Left lung (tissue), 14 donors: ENCODE measurements around the gene LGSN. TPM values are rescaled to one million over a fixed set of nuclear protein-coding genes. Genes with fewer than 3 reads are reported as not detected.
"Not testable (repeated sequence)": the region's sequence is repeated elsewhere in the genome, so short reads cannot be mapped to it uniquely, and the experiment has no call there.

Experiments
- ATAC-seq: fragments of 200-7000 bp; cut with Tn5 transposase; one replicate; pipeline ENCODE4 v1.9.1; 2020; ENCODE audit warnings: moderate library complexity
- DNase-seq, 4 donors: peaks; one replicate each; pipeline ENCODE4 v3.0.0-alpha.2; 2013 to 2020
- H3K27ac ChIP-seq, 2 donors: fragments of 200-600 bp; sonication (generic) in 1 of 2; one replicate each; pipeline versions ENCODE4 v1.5.0 to v1.8.0; 2020 to 2021
- H3K27me3 ChIP-seq, 2 donors: fragments of 200-600 bp; sonication (generic) in 1 of 2; one replicate each; pipeline versions ENCODE4 v1.5.0 to v1.8.0; 2020 to 2021
- H3K36me3 ChIP-seq, 2 donors: fragments of 200-600 bp; sonication (generic) in 1 of 2; one replicate each; pipeline versions ENCODE4 v1.5.0 to v1.8.0; 2020 to 2021
- H3K4me1 ChIP-seq, 2 donors: fragments of 200-600 bp; one replicate each; pipeline ENCODE4 v1.8.0; 2021
- H3K4me3 ChIP-seq, 2 donors: fragments of 200-600 bp; sonication (generic) in 1 of 2; one replicate each; pipeline versions ENCODE4 v1.5.0 to v1.8.0; 2020 to 2021; ENCODE audit warnings: mild to moderate bottlenecking in 1 of 2
- H3K9me3 ChIP-seq, 2 donors: fragments of 200-600 bp; sonication (generic) in 1 of 2; one replicate each; pipeline versions ENCODE4 v1.5.0 to v1.8.0; 2020 to 2021
- CTCF ChIP-seq, 2 donors: fragments of 200-600 bp; sonication (generic) in 1 of 2; IDR thresholded peaks; one replicate each; pipeline versions ENCODE4 v1.5.0 to v1.8.0; 2021; ENCODE audit warnings: antibody characterized with exemption in 2 of 2
- intact Hi-C, 2 donors: fragments of 100-400 bp; cut with DNase I; formaldehyde crosslinking; loops; one replicate each; pipeline versions ENCODE4 v1.11.2 to v1.14.2; 2022
- long read RNA-seq, 12 donors: library from polyadenylated mRNA in 2 of 12; unstranded in 2 of 12; transcript quantifications; one replicate each; pipeline ENCODE4 v2.0.0 and lab custom pipeline, GENCODE V29; 2019 to 2026
- polyA plus RNA-seq, 6 donors: library from polyadenylated mRNA; unstranded; fragments of 120-200 nt; gene quantifications; one replicate each; pipeline ENCODE4 v1.2.1, GENCODE V29; 2013; ENCODE audit not compliant: insufficient read length in 6 of 6
- total RNA-seq, 2 donors: library from RNA; stranded (reverse); fragmentation: NEBNext Ultra II Directional; extraction: Animal tissue kit (Norgen Biotek cat#: 25700); gene quantifications; one replicate each; pipeline ENCODE4 v1.2.1, GENCODE V29; 2021
- donor health status: DM: no; HTN: yes; CAD: no.
- donor health status: DM: no; HTN: no; CAD: no.

The LGSN gene
- total RNA-seq = under 1 TPM in 1 of 2 donors, not detected in 1; 0.26 TPM
- polyA plus RNA-seq = under 1 TPM; 0.11 to 0.88 (median 0.66) TPM
- long read RNA-seq, donor 1 = 0 reads
- long read RNA-seq, donor 2 = 0 reads
- long read RNA-seq, donor 3 = 0 reads
- long read RNA-seq, donor 4 = 0 reads
- long read RNA-seq, donor 5 = 0 reads
- long read RNA-seq, donor 6 = 0 reads
- long read RNA-seq, donor 7 = 0 reads
- long read RNA-seq, donor 8 = 0 reads
- long read RNA-seq, donor 9 = 0 reads
- long read RNA-seq, donor 10 = 0 reads
- long read RNA-seq, donor 11 = 0 reads
- long read RNA-seq, donor 12 = 0 reads

GRCh38 chr6:63319939-63320338 is at the start of gene LGSN:
Gene LGSN, minus strand, starts transcription at chr6:63319983. Its CDS starts 40 bp downstream, at chr6:63319943.
- TF ChIP-seq CTCF (IDR thresholded peaks at IDR 0.05) = no peak
- DNase-seq (no peak), ATAC-seq (no peak)
- no peaks in the 10 kb centered on the region for H3K4me1 ChIP-seq
- H3K4me3 ChIP-seq = no peak within 1 kb of the TSS
- no peaks in the 10 kb centered on the region for H3K9me3 ChIP-seq
- no peak within 1 kb of the TSS for H3K27ac ChIP-seq
- H3K27me3 ChIP-seq = no peaks in the 10 kb centered on the region
- H3K36me3 ChIP-seq = no peaks in the 10 kb centered on the region
- intact Hi-C loops = no loop called here

- no peak for DNase-seq
- Histone ChIP-seq H3K4me1 (no peaks in the 10 kb centered on the region), H3K36me3 (no peaks in the 10 kb centered on the region), H3K27ac (no peak overlapping the region), H3K27me3 (no peaks in the 10 kb centered on the region), H3K4me3 (no peak overlapping the region), H3K9me3 (no peaks in the 10 kb centered on the region)
- TF ChIP-seq CTCF (IDR thresholded peaks at IDR 0.05) = no peak
- intact Hi-C loops = no loop called here
- peak; percentile 91 for ATAC-seq
Observed at GRCh38 chr6:63368347-63368746, 48.6 kb upstream of the LGSN start.

GRCh38 chr6:63362500-63363120 is 42.8 kb upstream of the LGSN start:
- intact Hi-C loops, DNase-seq: not testable (repeated sequence)
- peaks cover 0 to 12% of the 10 kb centered on the region in 2 donors for H3K9me3 ChIP-seq

GRCh38 chr6:63357384-63357783 is 37.6 kb upstream of the LGSN start:
- ATAC-seq, H3K9me3 ChIP-seq, intact Hi-C loops, H3K27me3 ChIP-seq, DNase-seq, H3K4me3 ChIP-seq, H3K36me3 ChIP-seq, H3K27ac ChIP-seq: not testable (repeated sequence)
- peaks cover 3 to 11% of the 10 kb centered on the region in 2 donors for H3K4me1 ChIP-seq

More at GRCh38 chr6:63362500-63363120, 42.8 kb upstream of the LGSN start:
- not testable (repeated sequence) for H3K36me3 ChIP-seq, H3K4me3 ChIP-seq, ATAC-seq, H3K4me1 ChIP-seq, H3K27ac ChIP-seq, H3K27me3 ChIP-seq

- H3K27me3 ChIP-seq = no peaks in the 10 kb centered on the region
- intact Hi-C loops = no loop called here
- no peak for ATAC-seq
Observed at GRCh38 chr6:63355632-63356031, 35.8 kb upstream of the LGSN start.

More at GRCh38 chr6:63355632-63356031, 35.8 kb upstream of the LGSN start:
- TF ChIP-seq CTCF (IDR thresholded peaks at IDR 0.05) = no peak
- no peaks in the 10 kb centered on the region for H3K36me3 ChIP-seq
- peaks cover 3 to 21% of the 10 kb centered on the region in 2 donors for H3K4me1 ChIP-seq
- no peak overlapping the region for H3K27ac ChIP-seq
- no peak overlapping the region for H3K4me3 ChIP-seq
- H3K9me3 ChIP-seq = no peaks in the 10 kb centered on the region
- DNase-seq = no peak
